Measurements from ENCODE around the gene UBE2E1.
A peak's percentile ranks its signal among the peaks of the same experiment; 100 is the strongest.
"Not testable (repeated sequence)": the region's sequence is repeated elsewhere in the genome, so short reads cannot be mapped to it uniquely, and the experiment has no call there.

UBE2E1 gene

DNA sequence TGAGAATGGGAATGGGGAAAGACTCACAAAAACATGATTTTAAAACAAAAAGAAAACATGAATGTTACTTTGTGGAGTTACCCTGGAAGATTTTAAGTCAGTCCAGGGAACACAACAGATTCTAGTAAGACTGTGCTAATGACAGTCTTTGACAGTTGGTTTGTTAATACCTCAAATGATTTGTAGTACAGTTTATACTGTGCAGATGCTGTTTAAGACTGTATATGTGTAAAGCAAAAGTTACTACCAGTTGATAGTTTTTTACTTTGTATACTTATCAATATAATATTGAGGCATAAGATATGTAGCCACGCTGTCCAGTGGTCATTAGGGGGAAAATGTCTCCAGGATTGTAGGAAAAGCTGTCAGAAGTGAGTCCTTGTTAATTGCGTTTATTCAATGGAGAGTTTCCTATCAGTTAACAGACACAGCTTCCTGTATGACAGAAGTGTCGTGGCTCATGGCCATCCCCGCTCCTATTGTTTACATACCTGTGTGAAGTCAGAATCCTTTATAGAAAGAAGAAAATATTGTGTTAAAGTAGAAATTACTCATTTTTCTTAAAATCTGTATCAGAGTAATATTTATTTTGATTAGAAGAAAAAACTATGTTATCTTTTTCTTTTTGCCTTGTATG, 75.1 kb downstream of the UBE2E1 start:
- DNase-seq (ENCODE audit: low spot score), result no peak

DNA sequence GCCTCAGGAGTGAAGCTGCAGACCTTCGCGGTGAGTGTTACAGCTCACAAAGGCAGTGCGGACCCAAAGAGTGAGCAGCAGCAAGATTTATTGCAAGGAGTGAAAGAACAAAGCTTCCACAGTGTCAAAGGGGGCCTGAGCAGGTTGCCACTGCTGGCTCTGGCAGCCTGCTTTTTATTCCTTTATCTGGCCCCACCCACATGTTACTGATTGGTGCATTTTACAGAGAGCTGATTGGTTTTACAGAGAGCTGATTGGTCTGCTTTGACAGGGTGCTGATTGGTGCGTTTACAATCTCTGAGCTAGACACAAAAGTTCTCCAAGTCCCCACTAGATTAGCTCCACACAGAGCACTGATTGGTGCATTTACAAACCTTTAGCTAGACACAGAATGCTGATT, 76.2 kb downstream of the UBE2E1 start:
- not testable (repeated sequence) for DNase-seq (ENCODE audit: low spot score)

DNA sequence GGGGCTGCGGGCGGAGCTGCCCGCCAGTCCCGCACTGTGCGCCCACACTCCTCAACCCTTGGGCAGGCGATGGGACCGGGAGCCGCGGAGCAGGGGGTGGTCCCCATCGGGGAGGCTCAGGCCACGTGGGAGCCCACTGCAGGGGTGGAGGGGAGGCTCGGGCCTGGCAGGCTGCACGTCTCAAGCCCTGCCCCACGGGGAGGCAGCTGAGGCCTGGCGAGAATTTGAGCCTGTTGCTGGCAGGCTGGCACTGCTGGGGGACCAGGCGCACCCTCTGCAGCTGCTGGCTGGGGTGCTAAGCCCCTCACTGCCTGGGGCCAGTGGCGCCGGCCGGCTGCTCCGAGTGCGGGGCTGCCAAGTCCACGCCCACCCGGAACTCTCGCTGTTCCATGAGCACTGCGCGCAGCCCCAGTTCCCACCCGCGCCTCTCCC, 76.7 kb downstream of the UBE2E1 start:
- no peak for DNase-seq (ENCODE audit: low spot score)

DNA sequence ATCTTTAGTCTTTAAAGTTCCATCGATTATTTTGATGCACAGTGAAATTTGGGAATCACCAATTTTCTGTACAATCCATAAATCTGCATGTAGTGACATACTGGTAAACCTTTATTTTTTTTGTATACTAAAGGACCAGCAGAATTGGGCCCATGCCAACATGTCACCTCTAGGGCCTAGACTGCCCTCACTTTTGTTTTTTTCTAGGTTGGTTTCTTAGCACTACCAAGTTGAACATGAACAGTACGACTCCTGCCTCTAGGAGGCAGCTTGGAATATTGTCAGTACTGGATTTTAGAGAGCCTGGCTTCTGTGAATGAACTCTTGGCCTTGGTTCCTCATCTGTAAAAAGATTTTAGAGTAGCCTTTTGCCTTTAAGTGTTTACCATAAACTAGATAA, 78.7 kb downstream of the UBE2E1 start:
- DNase-seq (ENCODE audit: low spot score), result no peak

DNA sequence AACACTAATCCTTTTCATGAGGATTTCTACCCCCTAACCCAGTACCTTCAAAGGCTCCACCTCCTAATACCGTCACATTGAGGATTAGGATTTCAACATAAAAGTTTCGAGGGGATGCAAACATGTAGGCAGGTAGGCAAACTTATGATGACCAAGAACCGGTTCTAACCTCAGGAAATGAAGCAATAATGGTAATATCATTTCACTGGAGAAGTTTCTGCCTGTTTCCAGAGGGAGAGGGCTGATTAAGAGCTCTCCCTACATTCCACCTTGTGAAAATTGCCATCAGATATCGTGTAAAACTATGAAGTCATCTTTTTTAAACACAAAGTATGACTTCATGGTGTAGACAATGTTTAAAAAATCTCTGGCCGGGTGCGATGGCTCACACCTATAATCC, 79.5 kb downstream of the UBE2E1 start:
- no peak for DNase-seq (ENCODE audit: low spot score)

DNA sequence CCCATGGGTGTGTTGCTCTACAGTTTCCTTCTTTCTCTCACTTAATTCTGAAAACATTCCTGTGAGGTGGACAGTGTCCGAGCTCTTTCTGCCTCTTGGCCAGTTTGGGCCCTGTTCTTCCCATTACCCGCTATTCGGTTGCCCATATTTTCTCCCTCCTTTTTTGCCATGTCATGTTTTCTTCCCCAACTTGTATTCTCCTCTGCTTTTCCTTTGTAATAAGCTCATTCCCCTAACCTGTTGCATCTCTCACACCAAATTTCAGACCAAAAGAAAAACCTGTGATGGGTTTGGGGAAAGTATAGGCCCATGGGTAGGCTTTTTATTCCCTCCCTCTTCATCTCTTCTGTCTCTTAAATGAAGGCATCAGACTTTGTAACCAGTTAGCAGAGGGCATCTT, 80.6 kb downstream of the UBE2E1 start:
- no peak for DNase-seq (ENCODE audit: low spot score)

DNA sequence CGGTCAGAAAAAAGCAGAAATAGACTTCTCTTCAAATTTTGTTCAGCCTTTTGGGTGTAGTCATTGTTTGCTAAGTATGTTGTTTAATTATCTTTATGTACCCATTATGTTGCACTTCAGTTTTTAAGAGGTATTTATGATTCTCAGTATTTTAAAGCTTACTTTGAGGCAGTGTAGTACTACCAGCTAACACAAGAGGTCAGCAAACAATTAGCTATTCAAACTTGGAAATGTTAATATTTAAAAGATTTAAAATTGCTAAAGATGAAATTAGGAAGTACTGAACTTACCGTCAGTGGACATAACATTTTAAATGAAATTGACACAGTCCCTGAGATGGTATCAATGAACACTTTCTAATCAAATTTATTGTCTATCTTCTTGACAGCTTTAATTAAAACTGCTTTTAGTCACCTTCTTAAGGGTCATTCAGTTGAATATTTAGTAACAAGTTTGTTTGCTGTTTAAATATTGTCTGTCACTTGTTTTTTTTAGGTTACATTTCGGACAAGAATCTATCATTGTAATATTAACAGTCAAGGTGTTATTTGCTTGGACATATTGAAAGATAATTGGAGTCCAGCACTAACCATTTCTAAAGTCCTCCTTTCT, 83.0 kb downstream of the UBE2E1 start:
- DNase-seq (ENCODE audit: low spot score), result no peak

DNA sequence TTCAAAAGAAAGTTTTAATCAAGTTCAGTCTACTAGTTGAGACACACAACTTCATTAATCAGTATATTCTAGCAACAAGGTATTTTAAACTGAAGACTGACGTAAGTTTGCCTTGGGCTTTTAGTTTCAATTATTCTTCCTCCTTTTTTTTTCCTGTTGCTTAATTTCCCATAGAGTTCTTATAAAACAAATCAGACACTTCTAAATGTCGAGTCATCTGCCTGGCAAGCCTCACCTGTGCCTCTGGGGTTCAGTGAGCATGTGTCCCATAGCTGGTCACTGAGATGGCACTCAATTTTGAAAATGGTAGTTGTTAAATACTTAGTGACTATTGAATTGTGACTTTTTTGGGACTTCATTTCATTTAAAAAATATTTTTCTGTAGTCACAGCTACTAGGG, 83.6 kb downstream of the UBE2E1 start:
- DNase-seq (ENCODE audit: low spot score), result no peak

DNA sequence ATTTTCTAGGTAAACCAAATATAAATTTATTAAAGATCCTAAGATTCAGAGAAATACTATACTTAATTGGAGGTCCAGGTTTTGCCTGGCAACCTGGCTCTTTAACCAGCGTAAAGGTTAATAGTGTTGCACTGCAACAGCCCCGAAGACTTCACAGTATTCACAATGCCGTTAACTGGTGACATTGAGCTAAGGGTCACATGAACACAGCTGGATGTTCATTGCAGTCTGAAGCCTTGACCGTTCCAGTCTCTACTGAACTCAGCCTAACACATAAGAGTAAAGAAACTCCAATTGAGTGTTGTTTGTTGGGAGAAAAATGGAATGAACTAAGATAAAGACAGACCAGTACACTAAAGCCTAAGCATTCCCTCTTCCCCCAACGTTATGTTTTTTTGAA, 84.2 kb downstream of the UBE2E1 start:
- no peak for DNase-seq (ENCODE audit: low spot score)

DNA sequence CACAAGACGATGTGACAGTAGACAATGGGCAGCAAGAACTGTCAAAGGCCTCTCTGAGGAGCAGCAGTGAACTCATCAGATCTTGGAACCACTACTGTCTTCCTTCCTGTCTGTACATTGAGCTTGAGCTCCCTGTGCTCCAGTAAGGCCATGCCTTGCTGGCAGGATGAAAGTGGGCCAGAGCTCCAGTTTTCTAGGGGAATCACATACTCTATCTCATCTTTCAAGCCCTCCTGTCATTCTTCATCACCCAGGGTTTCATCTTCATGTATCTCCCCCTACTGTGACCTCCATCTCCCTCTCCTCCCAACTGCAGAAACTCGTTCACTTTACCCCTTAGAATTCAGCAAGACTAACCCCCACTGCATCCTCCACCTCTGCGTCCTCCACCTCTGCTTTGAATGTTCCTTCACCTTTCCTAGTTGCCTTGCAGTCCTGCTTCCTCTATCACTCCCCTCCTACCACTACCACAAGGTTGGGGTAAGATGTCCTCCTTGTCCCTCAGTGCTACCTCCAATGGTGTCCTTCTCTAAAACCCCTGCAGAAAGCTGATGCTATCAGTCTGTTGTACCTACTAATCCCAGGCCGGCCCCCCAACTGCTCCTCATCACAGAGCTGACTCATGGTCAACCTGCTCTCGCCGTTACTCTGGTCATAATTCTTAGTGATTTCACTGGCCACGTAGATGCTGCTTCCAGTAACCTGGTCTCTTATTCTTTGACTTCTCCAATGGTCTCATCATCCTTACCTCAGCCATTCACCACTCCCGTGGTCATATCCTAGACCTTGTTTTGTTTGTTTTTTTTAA, 88.7 kb downstream of the UBE2E1 start:
- no peak for DNase-seq (ENCODE audit: low spot score)

DNA sequence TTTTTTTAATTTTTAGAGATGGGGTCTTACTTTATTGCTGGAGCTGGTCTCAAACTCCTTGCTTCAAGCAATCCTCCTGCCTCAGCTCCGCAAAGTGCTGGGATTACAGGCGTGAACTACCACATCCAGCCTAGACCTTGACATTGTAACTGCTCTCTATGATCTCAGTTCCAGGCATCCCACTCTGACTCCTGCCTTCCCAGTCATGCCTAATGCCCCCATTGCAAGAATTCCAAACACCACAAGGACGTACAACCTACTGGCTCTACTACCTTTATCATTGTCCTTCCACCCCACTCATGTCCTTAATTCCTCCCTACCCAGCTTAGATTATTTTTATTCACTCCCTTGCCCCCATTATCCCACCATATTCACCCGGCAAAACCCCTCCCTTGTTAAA, 89.4 kb downstream of the UBE2E1 start:
- no peak for DNase-seq (ENCODE audit: low spot score)

DNA sequence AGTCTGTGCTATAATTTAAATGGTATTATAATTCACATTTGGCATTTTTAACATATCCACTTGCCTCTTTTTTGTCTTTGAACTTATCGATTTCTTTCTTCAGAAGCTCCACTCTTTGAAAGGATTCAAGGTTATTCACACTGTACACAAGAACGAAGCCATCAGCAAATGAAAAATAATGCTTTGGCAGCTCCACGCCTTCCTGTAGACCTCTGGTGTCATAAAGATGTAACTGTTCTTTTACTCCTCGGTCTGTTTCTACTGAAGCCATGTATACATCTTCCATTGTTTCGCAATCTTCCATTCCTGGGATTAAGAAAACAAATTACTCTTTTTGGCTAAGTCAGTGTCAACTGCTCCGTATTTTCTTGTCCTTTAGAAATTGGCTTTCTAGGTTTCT, 95.0 kb downstream of the UBE2E1 start:
- DNase-seq (ENCODE audit: low spot score), result no peak

DNA sequence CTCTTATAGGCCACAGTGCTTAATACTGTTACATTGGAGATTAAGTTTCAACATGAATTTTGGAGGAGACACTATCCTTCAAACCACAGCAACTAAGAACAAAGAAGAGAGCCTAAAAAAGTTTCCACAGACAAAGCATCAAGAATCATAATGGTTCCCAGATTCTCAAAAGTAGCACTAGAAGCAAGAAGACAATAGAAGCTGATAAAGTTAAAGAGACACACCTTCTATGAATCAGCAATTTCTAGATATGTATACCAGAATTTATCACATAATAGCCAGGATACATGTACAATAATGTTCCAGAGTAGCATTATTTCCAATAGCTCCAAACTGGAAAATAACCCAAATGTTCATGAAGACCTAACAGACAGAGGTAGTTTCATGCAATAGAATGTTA, 98.8 kb downstream of the UBE2E1 start:
- no peak for DNase-seq (ENCODE audit: low spot score)

DNA sequence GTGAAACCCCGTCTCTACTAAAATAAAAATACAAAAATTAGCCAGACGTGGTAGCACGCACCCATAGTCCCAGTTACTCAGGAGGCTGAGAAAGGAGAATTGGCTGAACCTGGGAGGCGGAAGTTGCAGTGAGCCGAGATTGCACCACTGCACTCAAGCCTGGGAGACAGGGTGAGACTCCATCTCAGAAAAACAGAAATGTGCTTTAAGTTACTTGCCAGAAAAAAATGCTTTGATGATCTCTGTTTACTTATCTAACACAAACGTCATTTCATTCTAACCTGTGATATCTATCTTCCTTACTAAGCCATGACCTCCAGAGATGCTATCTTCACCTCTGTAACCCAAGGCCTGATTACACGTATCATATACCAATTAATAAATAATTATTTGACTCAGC, 103.6 kb downstream of the UBE2E1 start:
- DNase-seq (ENCODE audit: low spot score), result no peak

DNA sequence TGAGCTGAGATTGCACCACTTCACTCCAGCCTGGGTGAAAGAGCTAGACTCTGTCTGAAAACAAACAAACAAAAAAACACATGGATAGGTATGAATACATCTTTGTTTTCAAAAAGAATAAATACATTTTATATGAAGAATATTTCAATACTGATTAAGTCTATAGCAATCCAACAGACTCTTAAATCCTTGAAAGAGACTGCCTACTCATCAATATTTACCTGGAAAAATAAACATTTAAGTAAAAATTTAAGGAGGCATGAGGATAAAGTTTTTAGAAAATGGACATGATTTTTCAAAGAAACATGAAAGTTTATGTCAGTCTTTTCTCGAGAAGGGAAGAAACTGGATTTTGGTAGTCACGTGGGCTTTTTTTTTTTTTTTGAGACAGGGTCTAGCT, 105.6 kb downstream of the UBE2E1 start:
- DNase-seq (ENCODE audit: low spot score), result no peak

DNA sequence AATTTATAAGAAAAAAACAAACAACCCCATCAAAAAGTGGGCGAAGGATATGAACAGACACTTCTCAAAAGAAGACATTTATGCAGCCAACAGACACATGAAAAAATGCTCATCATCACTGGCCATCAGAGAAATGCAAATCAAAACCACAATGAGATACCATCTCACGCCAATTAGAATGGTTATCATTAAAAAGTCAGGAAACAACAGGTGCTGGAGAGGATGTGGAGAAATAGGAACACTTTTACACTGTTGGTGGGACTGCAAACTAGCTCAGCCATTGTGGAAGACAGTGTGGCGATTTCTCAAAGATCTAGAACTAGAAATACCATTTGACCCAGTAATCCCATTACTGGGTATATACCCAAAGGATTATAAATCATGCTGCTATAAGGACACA, 106.6 kb downstream of the UBE2E1 start:
- not testable (repeated sequence) for DNase-seq (ENCODE audit: low spot score)

DNA sequence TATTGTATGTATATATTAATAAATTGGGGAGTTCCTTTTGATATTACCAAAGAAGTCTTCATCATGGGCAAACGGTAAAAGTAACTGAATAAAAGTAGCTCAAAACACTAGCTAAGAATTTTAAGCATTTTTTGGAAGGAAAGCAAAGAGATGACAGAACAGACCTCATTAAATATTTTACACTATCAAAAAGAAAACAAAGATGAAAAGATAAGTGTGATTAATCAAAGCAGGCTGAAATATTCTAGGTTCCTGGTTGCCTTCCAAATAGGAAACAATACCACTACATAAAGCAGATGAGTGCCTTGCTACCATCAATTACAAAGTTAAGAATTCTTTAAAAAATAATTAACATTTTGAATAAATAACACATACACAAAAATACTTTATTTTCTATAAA, 107.4 kb downstream of the UBE2E1 start:
- DNase-seq (ENCODE audit: low spot score), result no peak

DNA sequence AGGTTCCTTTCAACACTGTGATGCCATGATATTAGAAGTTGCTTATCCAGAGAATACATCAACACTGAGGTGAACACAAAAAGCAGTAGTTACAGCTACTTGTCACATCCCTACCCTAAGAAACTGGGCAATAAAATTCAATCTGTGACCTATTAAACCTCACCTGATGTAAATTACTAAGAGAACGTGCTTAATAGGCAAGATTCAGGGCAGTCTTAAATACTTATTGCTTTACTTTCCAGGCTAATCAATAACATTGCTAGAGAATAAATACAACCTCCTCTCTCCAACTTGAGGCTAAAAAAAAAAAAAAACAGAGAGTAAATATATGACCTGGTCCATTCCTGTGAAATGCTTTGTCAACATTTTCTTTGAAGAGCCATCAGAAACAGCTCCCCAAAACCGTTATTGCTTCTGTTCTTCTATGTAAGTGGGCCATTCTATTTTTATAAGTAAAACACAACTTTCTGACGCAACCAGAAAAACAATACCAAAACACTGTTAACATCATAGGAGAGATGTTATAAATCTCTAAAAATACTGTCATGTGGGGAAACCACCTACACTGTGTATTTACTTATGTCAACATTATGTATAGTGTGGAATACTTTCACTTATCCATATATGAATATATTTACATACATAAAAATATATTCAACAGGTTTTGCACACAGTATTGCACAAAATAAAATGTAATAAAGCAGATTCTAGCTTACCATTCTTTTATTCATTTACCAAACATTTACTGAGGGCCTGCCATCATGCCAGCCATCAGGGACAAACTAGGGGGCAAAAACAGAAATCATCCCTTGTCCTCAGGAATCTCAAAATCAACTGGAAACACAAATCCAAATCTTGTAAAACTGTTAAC, 108.4 kb downstream of the UBE2E1 start:
- DNase-seq (ENCODE audit: low spot score), result no peak

DNA sequence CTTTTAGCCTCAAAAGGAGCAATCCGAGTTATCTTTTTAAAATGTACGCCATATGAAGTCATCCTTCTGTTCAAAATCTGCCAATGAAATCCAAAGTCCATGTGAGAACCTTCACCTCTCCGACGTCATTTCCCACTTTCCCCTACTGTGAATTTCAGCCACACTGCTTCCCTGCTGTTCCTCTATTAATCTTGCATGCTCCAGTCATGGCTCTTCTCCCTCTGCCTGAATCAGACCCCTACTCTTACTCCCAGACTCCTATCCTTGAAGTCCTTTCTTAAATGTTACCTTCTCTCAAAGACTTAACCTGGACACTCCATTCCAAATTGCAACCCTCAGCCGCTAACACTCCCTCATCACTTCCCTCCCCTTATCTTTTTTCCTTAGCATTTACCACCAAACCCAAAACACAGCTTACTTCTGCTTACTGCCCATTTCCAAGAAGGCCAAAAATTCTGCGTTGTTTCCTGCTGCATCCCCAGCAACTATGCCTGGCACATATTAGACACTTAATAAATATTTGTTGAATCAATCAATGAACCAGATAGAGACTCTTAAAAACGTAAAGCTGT, 109.9 kb downstream of the UBE2E1 start:
- DNase-seq (ENCODE audit: low spot score), result peak; percentile 41

DNA sequence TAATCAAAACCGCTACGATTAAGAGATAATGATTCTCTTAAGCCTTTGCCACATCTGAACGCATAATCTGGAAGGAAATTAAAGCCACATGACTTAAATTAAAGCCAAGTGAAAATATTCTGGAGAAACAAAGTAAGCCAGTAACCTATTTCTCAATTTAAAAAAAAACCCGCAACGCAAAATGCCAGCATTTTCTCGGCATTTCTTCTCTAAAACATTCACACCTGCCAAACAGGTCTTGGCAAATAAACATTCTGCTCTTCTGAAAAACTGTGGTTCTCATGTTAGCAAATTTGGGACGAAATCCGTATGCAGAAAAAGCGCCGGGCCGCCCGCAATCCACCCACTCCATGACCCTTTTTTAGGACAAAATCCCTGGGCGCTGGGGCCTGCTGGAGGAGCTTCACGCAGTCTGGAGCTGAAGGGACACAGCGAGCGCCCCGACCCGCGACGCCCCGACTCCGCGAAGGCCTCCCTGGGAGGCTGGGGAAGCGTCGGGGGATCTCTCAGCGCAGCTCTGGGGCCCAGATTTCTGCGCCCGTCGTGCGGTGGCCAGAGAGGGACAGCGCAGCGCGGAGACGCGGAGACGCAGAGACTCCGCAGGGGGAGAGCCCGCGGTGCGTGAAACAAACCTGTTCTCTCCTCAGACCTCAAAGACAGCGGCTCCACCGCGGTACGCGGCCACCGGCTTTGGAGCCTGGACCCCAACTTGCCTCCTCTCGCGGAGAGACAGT, 110.6 kb downstream of the UBE2E1 start:
- DNase-seq (ENCODE audit: low spot score), result no peak

All from putamen (tissue), 1 donor.